GM23248 (cell line): ENCODE measurements around the gene ZNF138. TPM values are rescaled to one million over a fixed set of nuclear protein-coding genes. Genes with fewer than 3 reads are reported as not detected.
"Not testable (repeated sequence)": the region's sequence is repeated elsewhere in the genome, so short reads cannot be mapped to it uniquely, and the experiment has no call there.

Experiments used
- DNase-seq: peaks from one replicate; pipeline ENCODE4 v3.0.0-alpha.2; 2015
- H2AFZ ChIP-seq: fragments of 200-600 bp; sonication (generic); 2 replicates; pipeline ENCODE4 v1.6.1; 2016; ENCODE audit warnings: antibody characterized with exemption
- H3F3A ChIP-seq: fragments of 200-600 bp; sonication (generic); 2 replicates; pipeline ENCODE4 v1.6.1; 2016; ENCODE audit warnings: mild to moderate bottlenecking, antibody characterized with exemption, mixed run types; ENCODE audit not compliant: insufficient read depth
- H3K27ac ChIP-seq: fragments of 200-600 bp; sonication (generic); 2 replicates; pipeline ENCODE4 v1.5.1; 2016; ENCODE audit warnings: mild to moderate bottlenecking
- H3K27me3 ChIP-seq: fragments of 200-600 bp; sonication (generic); replicated peaks from 2 replicates; pipeline ENCODE4 v1.6.1; 2016; ENCODE audit warnings: mild to moderate bottlenecking; ENCODE audit not compliant: insufficient read depth
- H3K36me3 ChIP-seq: fragments of 200-600 bp; sonication (generic); 2 replicates; pipeline ENCODE4 v1.6.1; 2016; ENCODE audit warnings: low read depth, mild to moderate bottlenecking
- H3K4me1 ChIP-seq: fragments of 200-600 bp; sonication (generic); 2 replicates; pipeline ENCODE4 v1.6.1; 2016; ENCODE audit warnings: mild to moderate bottlenecking; ENCODE audit not compliant: insufficient read depth
- H3K4me2 ChIP-seq: fragments of 200-600 bp; sonication (generic); one replicate; pipeline ENCODE4 v1.6.1; 2016; ENCODE audit warnings: mild to moderate bottlenecking; ENCODE audit not compliant: unreplicated experiment
- H3K4me3 ChIP-seq: fragments of 200-600 bp; sonication (generic); 2 replicates; pipeline ENCODE4 v1.5.1; 2016; ENCODE audit warnings: mild to moderate bottlenecking
- H3K79me2 ChIP-seq: fragments of 200-600 bp; sonication (generic); 2 replicates; pipeline ENCODE4 v1.6.1; 2016; ENCODE audit warnings: mild to moderate bottlenecking; ENCODE audit not compliant: insufficient read depth
- H3K9ac ChIP-seq: fragments of 200-600 bp; sonication (generic); 2 replicates; pipeline ENCODE4 v1.6.1; 2016; ENCODE audit warnings: mild to moderate bottlenecking
- H3K9me2 ChIP-seq: fragments of 200-600 bp; sonication (generic); 2 replicates; pipeline ENCODE4 v1.6.1; 2016; ENCODE audit warnings: mixed run types, mild to moderate bottlenecking, moderate library complexity; ENCODE audit not compliant: insufficient read depth
- H3K9me3 ChIP-seq: fragments of 200-600 bp; sonication (generic); one replicate; pipeline ENCODE4 v1.6.1; 2017; ENCODE audit warnings: low read depth
- H4K20me1 ChIP-seq: fragments of 200-600 bp; sonication (generic); 2 replicates; pipeline ENCODE4 v1.6.0; 2016; ENCODE audit not compliant: insufficient read depth
- EZH2 ChIP-seq: fragments of 200-600 bp; sonication (generic); IDR thresholded peaks from 2 replicates; pipeline ENCODE4 v1.6.1; 2018; ENCODE audit warnings: antibody characterized with exemption, mild to moderate bottlenecking; ENCODE audit not compliant: insufficient read depth, poor library complexity, severe bottlenecking
- EZH2phosphoT487 ChIP-seq: fragments of 200-600 bp; sonication (generic); IDR thresholded peaks from 2 replicates; pipeline ENCODE4 v1.6.1; 2018; ENCODE audit warnings: antibody characterized with exemption, moderate library complexity, mild to moderate bottlenecking, low read depth; ENCODE audit not compliant: insufficient read depth
- WGBS, 2 experiments: methylation state at CpG; one replicate each; pipeline ENCODE4 v1.1.6; 2015 to 2017; ENCODE audit warnings: low lambda C conversion rate in 2 of 2, low coverage in 1 of 2; ENCODE audit errors: missing lambda C conversion rate in 2 of 2; 5-methylcytosine and 5-hydroxymethylcytosine counted together
- in situ Hi-C: fragments of 300-500 bp; cut with MboI; formaldehyde crosslinking; loops from 2 replicates; pipeline ENCODE4 v1.15.0; 2020
- polyA plus RNA-seq: library from polyadenylated mRNA; unstranded; fragments of >200 nt; fragmentation: Nextera tagmentation; extraction: Ambion mirVana; gene quantifications from 2 replicates; pipeline ENCODE4 v1.2.1, GENCODE V29; 2016
- total RNA-seq: library from RNA; depleted of rRNA; stranded (reverse); fragments of >200 nt; shearing (Covaris generic); gene quantifications from 2 replicates; pipeline ENCODE4 v1.2.3, GENCODE V29; 2014

Gene ZNF138
- total and polyA plus RNA-seq, 2 experiments from 2014 or later: 3.1 to 5.6 TPM

GRCh38 chr7:64832136-64832535 is 37.9 kb downstream of the ZNF138 start:
- no peak overlapping the region for H3K4me2 ChIP-seq
- no peaks in the 10 kb centered on the region for H3K9me2 ChIP-seq
- H3F3A ChIP-seq: no peaks in the 10 kb centered on the region
- no peak overlapping the region for H3K27ac ChIP-seq
- in situ Hi-C loops: no loop called here
- no peak overlapping the region for H3K9ac ChIP-seq
- DNase-seq: no peak
- H2AFZ ChIP-seq: no peak overlapping the region
- H4K20me1 ChIP-seq: no peaks in the 10 kb centered on the region
- no peaks in the 10 kb centered on the region for H3K27me3 ChIP-seq
- no peaks in the 10 kb centered on the region for H3K9me3 ChIP-seq
- 81 to 87% methylated on average over 4 of the region's 4 CpGs for WGBS, 2 experiments
- H3K4me3 ChIP-seq: no peak overlapping the region
- H3K79me2 ChIP-seq: no peaks in the 10 kb centered on the region
- TF ChIP-seq EZH2 (no peak), EZH2phosphoT487 (no peak)
- no peaks in the 10 kb centered on the region for H3K4me1 ChIP-seq
- H3K36me3 ChIP-seq: 0 out of 2 replicates have a peak, but pooled peaks cover 3% of the 10 kb centered on the region

GRCh38 chr7:64834989-64835388 is 40.8 kb downstream of the ZNF138 start:
- Histone ChIP-seq H3K4me1 (no peaks in the 10 kb centered on the region), H3K9me3 (no peaks in the 10 kb centered on the region), H3K4me2 (no peak overlapping the region), H3F3A (no peaks in the 10 kb centered on the region), H3K4me3 (no peak overlapping the region), H3K36me3 (0 out of 2 replicates have a peak, but pooled peaks cover 3% of the 10 kb centered on the region), H3K27ac (no peak overlapping the region), H3K9me2 (no peaks in the 10 kb centered on the region), H3K9ac (no peak overlapping the region), H3K79me2 (no peaks in the 10 kb centered on the region), H3K27me3 (no peaks in the 10 kb centered on the region), H4K20me1 (no peaks in the 10 kb centered on the region), H2AFZ (no peak overlapping the region)
- 87% methylated on average over 5 to 16 of the region's 16 CpGs for WGBS, 2 experiments
- TF ChIP-seq EZH2phosphoT487 (no peak), EZH2 (no peak)
- in situ Hi-C loops: no loop called here
- no peak for DNase-seq

GRCh38 chr7:64835856-64836255 is 41.6 kb downstream of the ZNF138 start:
- H3K27me3 ChIP-seq, DNase-seq: not testable (repeated sequence)

GRCh38 chr7:64838051-64838450 is 43.8 kb downstream of the ZNF138 start:
- H3K27me3 ChIP-seq, DNase-seq, H3K4me2 ChIP-seq, H4K20me1 ChIP-seq, H3K9me2 ChIP-seq, H3F3A ChIP-seq, H3K36me3 ChIP-seq, H2AFZ ChIP-seq, H3K9me3 ChIP-seq, H3K4me3 ChIP-seq, in situ Hi-C loops, H3K4me1 ChIP-seq, H3K27ac ChIP-seq, H3K79me2 ChIP-seq, H3K9ac ChIP-seq: not testable (repeated sequence)
- WGBS, 2 experiments: 94 to 95% methylated on average over 12 to 14 of the region's 17 CpGs

More at GRCh38 chr7:64835856-64836255, 41.6 kb downstream of the ZNF138 start:
- H3K9me3 ChIP-seq, H3K4me1 ChIP-seq, H3K4me2 ChIP-seq, H3K9me2 ChIP-seq, H3K27ac ChIP-seq, H3F3A ChIP-seq, H3K9ac ChIP-seq, H3K4me3 ChIP-seq, H3K79me2 ChIP-seq, H2AFZ ChIP-seq, H4K20me1 ChIP-seq, H3K36me3 ChIP-seq, in situ Hi-C loops: not testable (repeated sequence)
- WGBS, 2 experiments: 85 to 90% methylated on average over 8 of the region's 8 CpGs

- Histone ChIP-seq H3K79me2 (no peaks in the 10 kb centered on the region), H3K9me3 (no peaks in the 10 kb centered on the region), H3K36me3 (no peaks in the 10 kb centered on the region), H3K27ac (no peak overlapping the region), H3K4me3 (no peak overlapping the region), H3K4me1 (peaks cover 3% of the 10 kb centered on the region; the same call in 1 of the 2 replicates), H3F3A (no peaks in the 10 kb centered on the region), H4K20me1 (no peaks in the 10 kb centered on the region), H3K27me3 (no peaks in the 10 kb centered on the region), H3K9ac (no peak overlapping the region), H3K4me2 (no peak overlapping the region), H3K9me2 (no peaks in the 10 kb centered on the region), H2AFZ (no peak overlapping the region)
- TF ChIP-seq EZH2 (no peak), EZH2phosphoT487 (no peak)
- DNase-seq: no peak
- in situ Hi-C loops: no loop called here
- 82 to 83% methylated on average over 14 of the region's 14 CpGs for WGBS, 2 experiments
Observed at GRCh38 chr7:64838691-64839090, 44.5 kb downstream of the ZNF138 start.
